ENCODE results near the gene ATAD3B.
"Not testable (repeated sequence)": the region's sequence is repeated elsewhere in the genome, so short reads cannot be mapped to it uniquely, and the experiment has no call there.

The ATAD3B gene, protein sequence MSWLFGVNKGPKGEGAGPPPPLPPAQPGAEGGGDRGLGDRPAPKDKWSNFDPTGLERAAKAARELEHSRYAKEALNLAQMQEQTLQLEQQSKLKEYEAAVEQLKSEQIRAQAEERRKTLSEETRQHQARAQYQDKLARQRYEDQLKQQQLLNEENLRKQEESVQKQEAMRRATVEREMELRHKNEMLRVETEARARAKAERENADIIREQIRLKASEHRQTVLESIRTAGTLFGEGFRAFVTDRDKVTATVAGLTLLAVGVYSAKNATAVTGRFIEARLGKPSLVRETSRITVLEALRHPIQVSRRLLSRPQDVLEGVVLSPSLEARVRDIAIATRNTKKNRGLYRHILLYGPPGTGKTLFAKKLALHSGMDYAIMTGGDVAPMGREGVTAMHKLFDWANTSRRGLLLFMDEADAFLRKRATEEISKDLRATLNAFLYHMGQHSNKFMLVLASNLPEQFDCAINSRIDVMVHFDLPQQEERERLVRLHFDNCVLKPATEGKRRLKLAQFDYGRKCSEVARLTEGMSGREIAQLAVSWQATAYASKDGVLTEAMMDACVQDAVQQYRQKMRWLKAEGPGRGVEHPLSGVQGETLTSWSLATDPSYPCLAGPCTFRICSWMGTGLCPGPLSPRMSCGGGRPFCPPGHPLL

GRCh38 chr1:1471389-1472052 lies at the start of gene ATAD3B:
ATAD3B (plus strand) TSS chr1:1471765; CDS start chr1:1471885, 120 bp downstream.
- no peak for FAIRE-seq

- no peak for FAIRE-seq
Measured at GRCh38 chr1:1421907-1422464, 49.6 kb upstream of the ATAD3B start.

GRCh38 chr1:1422465-1423244 lies 48.9 kb upstream of the ATAD3B start:
- no peak for FAIRE-seq

DNA sequence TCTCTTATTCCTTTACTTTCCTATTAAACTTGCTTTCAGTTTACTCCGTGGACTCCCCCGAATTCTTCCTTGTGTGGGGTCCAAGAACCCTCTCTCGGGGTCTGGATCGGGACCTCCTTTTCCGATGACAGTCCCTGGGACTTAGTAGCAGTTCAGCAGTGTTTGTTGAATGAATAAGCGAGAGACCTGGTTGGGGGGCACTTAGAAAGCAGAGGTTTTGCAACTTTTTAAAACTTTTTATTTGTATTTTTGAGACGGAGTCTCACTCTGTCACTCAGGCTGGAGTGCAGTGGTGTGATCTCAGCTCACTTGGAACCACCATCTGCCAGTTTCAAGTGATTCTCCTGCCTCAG lies 48.3 kb upstream of the ATAD3B start:
- FAIRE-seq = no peak

- FAIRE-seq = no peak
Measured at GRCh38 chr1:1424707-1425106, 46.9 kb upstream of the ATAD3B start.

DNA sequence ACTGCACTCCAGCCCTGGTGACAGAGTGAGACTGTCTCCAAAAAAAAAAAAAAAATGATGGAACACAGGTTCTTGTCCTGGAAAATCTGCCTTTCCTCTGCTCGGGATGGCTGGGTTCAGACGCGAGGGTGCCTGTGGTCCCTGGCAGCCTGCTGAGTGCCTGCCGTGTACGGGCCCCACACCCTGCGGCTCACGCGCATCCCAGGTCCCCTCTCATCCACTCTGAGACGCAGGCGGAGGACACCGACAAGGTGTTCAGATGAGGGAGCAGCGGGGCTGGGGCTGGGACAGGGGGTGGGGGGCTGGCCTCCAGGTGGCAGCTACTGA lies 46.2 kb upstream of the ATAD3B start:
- FAIRE-seq = no peak

- no peak for FAIRE-seq
Measured at GRCh38 chr1:1425753-1426495, 45.6 kb upstream of the ATAD3B start.

DNA sequence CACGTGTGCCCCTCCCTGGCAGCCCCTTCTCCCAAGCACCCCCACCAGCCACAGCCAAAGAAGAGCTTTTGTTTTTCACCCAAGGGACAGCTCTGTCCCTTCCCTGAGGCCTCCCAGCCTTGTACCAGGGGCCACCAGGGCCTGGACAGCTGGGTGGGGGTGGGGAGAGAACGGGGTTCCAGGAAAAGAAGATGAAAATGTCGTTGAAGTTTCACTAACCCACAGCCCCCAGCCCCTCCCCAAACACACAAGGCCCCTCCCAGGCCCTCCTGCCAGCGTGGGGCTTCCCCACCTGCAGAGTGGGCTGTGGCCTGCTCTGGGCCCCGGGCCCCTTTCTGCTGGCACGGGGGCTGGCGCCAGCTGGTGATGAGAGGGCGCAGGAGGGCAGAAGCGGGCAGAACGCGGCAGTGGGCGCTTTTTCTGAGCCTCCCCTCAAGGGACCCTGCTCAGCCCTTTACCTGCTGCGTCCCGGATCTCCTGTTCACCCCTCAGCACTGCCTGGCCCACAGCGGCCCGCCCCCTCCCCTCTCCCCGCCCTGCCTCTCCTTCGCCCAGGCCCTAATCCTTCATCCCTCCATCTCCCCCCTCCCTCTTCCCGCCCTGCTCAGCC lies 45.0 kb upstream of the ATAD3B start:
- FAIRE-seq = no peak

- no peak for FAIRE-seq
Measured at GRCh38 chr1:1427106-1427819, 44.3 kb upstream of the ATAD3B start.

GRCh38 chr1:1427820-1428148 lies 43.8 kb upstream of the ATAD3B start:
- FAIRE-seq = no peak

GRCh38 chr1:1428174-1428573 lies 43.4 kb upstream of the ATAD3B start:
- FAIRE-seq = no peak

DNA sequence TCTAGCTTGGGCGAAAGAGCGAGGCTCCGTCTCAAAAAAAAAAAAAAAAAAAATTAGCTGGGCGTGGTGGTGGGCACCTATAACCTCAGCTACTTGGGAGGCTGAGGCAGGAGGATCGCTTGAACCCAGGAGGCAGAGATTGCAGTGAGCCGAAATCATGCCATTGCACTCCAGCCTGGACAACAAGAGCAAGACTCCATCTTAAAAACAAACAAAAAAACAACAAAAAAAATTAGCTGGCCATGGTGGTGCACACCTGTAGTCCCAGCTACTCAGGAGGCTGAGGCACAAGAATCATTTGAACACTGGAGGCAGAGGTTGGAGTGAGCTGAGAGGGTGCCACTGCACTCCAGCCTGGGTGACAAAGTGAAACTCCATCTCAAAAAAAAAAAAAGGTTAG lies 42.6 kb upstream of the ATAD3B start:
- FAIRE-seq = not testable (repeated sequence)

DNA sequence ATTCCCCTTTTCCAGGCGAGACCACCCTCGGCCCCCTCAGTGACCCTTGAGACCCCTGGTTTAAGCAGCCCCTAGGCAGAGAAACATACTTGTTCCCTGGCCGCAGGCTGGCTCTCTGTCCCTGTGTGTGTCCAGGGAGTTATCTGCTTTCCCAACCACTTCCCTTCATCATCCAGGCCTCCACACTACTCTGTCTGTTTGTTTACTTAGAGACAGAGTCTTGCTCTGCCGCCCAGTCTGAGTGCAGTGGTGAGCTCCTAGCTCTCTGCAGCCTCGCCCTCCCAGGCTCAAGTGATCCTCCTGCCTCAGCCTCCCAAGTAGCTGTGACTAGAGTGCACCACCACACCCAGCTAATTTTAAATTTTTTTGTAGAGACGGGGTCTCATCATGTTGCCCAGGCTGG lies 41.9 kb upstream of the ATAD3B start:
- no peak for FAIRE-seq

- no peak for FAIRE-seq
Measured at GRCh38 chr1:1430114-1430982, 41.2 kb upstream of the ATAD3B start.

GRCh38 chr1:1430992-1431844 lies 40.3 kb upstream of the ATAD3B start:
- no peak for FAIRE-seq

DNA sequence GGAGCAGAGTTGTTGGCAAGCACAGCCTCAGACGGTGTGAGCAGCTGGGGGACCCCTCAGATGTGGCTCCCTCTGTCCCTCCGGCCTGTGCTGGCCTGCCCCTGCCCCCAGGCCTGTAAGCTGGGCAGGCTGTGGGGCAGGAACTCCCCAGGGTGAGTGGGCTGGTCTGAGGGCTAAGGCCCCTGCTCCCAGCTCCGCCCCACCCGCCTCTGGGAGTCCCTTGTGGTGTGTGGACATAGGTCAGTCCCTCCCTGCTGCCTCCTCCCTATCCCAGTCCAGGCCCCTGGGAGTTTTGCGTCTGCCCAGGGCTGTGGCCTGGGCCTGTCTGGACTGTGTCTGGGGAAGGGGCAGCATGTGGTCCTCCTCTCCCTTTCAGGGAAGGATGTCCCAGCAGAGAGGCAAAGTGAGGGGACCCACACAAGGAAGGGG lies 39.7 kb upstream of the ATAD3B start:
- no peak for FAIRE-seq

DNA sequence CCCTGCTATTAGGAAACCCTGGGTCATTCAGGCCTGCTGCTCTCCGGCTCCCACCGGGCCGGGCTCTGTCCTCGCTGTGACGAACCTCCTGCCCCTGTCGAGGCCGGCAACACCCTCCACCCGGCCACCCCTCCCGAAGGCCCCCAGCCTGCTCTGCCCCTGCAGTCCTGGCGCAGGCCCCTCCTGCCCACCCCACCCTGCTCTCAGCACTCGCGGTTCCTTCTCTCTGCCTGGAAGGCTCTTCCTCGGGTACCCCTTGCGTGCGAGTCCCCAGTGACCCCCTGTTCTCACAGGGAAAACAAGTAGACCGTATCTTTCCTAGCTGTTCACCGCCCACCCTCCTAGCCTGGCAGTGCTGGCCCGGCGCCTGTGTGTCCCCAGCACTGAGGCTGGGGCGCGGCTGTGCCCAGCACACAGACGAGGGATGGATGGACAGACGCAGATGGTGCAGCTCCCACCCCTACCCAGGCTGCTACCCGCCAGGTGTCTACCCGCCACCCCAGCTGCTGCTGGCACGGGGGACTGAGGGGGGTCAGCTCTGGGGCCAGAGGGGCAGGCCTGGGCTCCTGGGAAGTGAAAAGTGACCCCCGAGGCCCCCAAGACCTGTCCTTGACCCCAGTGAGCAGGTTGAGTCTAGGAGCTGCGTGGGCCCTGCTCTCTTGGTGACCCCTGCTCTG lies 39.2 kb upstream of the ATAD3B start:
- FAIRE-seq = no peak
